B cell (primary cell): Measurements from ENCODE around the gene JMJD1C. TPM values are rescaled to one million over a fixed set of nuclear protein-coding genes. Genes with fewer than 3 reads are reported as not detected.

ENCODE experiments used
- ATAC-seq: fragments of 200-7000 bp; cut with Tn5 transposase; one replicate; pipeline ENCODE4 v1.10.0; 2021; ENCODE audit warnings: low read depth, mild to moderate bottlenecking, moderate number of reproducible peaks, moderate library complexity
- CTCF ChIA-PET: fragments of 350-600 bp; sonication (Branson Sonifier 250); formaldehyde crosslinking; loops from one replicate; lab custom pipeline; 2021; ENCODE audit warnings: antibody characterized with exemption, inconsistent platforms; lab: Charles Lee
- POLR2A ChIA-PET: fragments of 350-600 bp; sonication (Branson Sonifier 250); formaldehyde crosslinking; loops from one replicate; lab custom pipeline; 2021; ENCODE audit warnings: antibody characterized with exemption; lab: Charles Lee
- DNase-seq: peaks from one replicate; pipeline ENCODE4 v3.0.0; 2013
- H2AFZ ChIP-seq: 2 replicates; pipeline ENCODE4 v1.6.1; 2012; ENCODE audit warnings: mild to moderate bottlenecking, low read depth, low read length; ENCODE audit not compliant: insufficient read depth, poor library complexity, severe bottlenecking
- H3K27ac ChIP-seq, 2 donors: 1 replicate in 1 of 2; 2 replicates in 1 of 2; pipeline ENCODE4 v1.5.1; 2012 to 2013; ENCODE audit warnings: low read length in 2 of 2, mild to moderate bottlenecking in 2 of 2, moderate library complexity in 1 of 2
- H3K27me3 ChIP-seq, 4 experiments: fragments of 200-600 bp in 1 of 4; sonication (generic) in 1 of 4; replicated peaks in 1 of 4; 1 replicate in 2 of 4; 2 replicates in 2 of 4; pipeline versions ENCODE4 v1.6.1 to v1.7.0; 2013 to 2016; ENCODE audit warnings: low read length in 3 of 4, mild to moderate bottlenecking in 2 of 4, mixed read lengths in 1 of 4, moderate library complexity in 1 of 4; ENCODE audit not compliant: insufficient read depth in 4 of 4, control insufficient read depth in 3 of 4; ENCODE audit errors: control extremely low read depth in 1 of 4
- H3K36me3 ChIP-seq, 2 experiments: replicated peaks in 1 of 2; 1 replicate in 1 of 2; 2 replicates in 1 of 2; pipeline versions ENCODE4 v1.6.1 to v1.7.1; 2013; ENCODE audit warnings: low read length in 1 of 2; ENCODE audit not compliant: insufficient read depth in 2 of 2, control insufficient read depth in 1 of 2; ENCODE audit errors: control extremely low read depth in 1 of 2, extremely low read depth in 1 of 2
- H3K4me1 ChIP-seq, 2 donors: fragments of 200-600 bp in 1 of 2; sonication (generic) in 1 of 2; 1 replicate in 1 of 2; 2 replicates in 1 of 2; pipeline versions ENCODE4 v1.5.1 to v1.6.1; 2013 to 2017; ENCODE audit warnings: low read length in 2 of 2; ENCODE audit not compliant: control insufficient read depth in 2 of 2, insufficient read depth in 2 of 2
- H3K4me2 ChIP-seq: replicated peaks from 2 replicates; pipeline ENCODE3; 2012; ENCODE audit warnings: mild to moderate bottlenecking, low read depth, low read length; ENCODE audit not compliant: poor library complexity, severe bottlenecking
- H3K4me3 ChIP-seq, 5 experiments: fragments of 200-600 bp in 1 of 5; sonication (generic) in 1 of 5; 1 replicate in 3 of 5; 2 replicates in 2 of 5; pipeline versions ENCODE4 v1.5.1 to v1.7.0; 2011 to 2016; ENCODE audit warnings: low read length in 4 of 5, mild to moderate bottlenecking in 4 of 5, low read depth in 2 of 5, control low read depth in 1 of 5, moderate library complexity in 1 of 5; ENCODE audit not compliant: insufficient read depth in 1 of 5; ENCODE audit errors: control extremely low read depth in 1 of 5, extremely low read depth in 1 of 5
- H3K79me2 ChIP-seq: fragments of 200-600 bp; sonication (generic); one replicate; pipeline ENCODE4 v1.6.0; 2016; ENCODE audit warnings: low read length; ENCODE audit not compliant: control insufficient read depth, insufficient read depth
- H3K9ac ChIP-seq: fragments of 200-600 bp; sonication (generic); 2 replicates; pipeline ENCODE4 v1.6.1; 2017; ENCODE audit warnings: mild to moderate bottlenecking, low read length, moderate library complexity
- H3K9me3 ChIP-seq, 3 donors: one replicate each; pipeline versions ENCODE4 v1.6.1 to v1.7.1; 2013; ENCODE audit warnings: low read length in 2 of 3; ENCODE audit not compliant: control insufficient read depth in 2 of 3, insufficient read depth in 1 of 3; ENCODE audit errors: control extremely low read depth in 1 of 3
- H4K20me1 ChIP-seq: 2 replicates; pipeline ENCODE4 v1.6.0; 2012; ENCODE audit warnings: mild to moderate bottlenecking, low read length; ENCODE audit not compliant: insufficient read depth, control insufficient read depth, poor library complexity, severe bottlenecking
- H3K27ac Mint-ChIP-seq: one replicate; pipeline ENCODE4 v1.8.0; 2021; ENCODE audit warnings: mixed read lengths
- H3K27me3 Mint-ChIP-seq: one replicate; pipeline ENCODE4 v1.8.0; 2021; ENCODE audit warnings: mixed read lengths
- H3K4me1 Mint-ChIP-seq: one replicate; pipeline ENCODE4 v1.8.0; 2021; ENCODE audit warnings: mixed read lengths
- H3K4me3 Mint-ChIP-seq: one replicate; pipeline ENCODE4 v1.8.0; 2021; ENCODE audit warnings: mixed read lengths
- H3K9me3 Mint-ChIP-seq: one replicate; pipeline ENCODE4 v1.8.0; 2022; ENCODE audit warnings: mixed read lengths; ENCODE audit not compliant: insufficient read depth
- EZH2 ChIP-seq: IDR thresholded peaks from 2 replicates; pipeline ENCODE4 v1.6.1; 2012; ENCODE audit warnings: borderline replicate concordance, low read depth, mild to moderate bottlenecking, moderate library complexity, low read length; ENCODE audit not compliant: insufficient read depth, poor library complexity, severe bottlenecking
- WGBS: methylation state at CpG from one replicate; pipeline ENCODE4 v1.1.5; 2013; ENCODE audit warnings: missing lambda C conversion rate; ENCODE audit not compliant: insufficient coverage; 5-methylcytosine and 5-hydroxymethylcytosine counted together
- intact Hi-C: fragments of 100-400 bp; cut with micrococcal nuclease; formaldehyde crosslinking; loops from one replicate; pipeline ENCODE4 v1.10.0; 2022
- polyA plus RNA-seq: library from polyadenylated mRNA; depleted of rRNA; stranded (reverse); fragments of >200 nt; gene quantifications from 2 replicates; pipeline ENCODE4 v1.2.3, GENCODE V29; 2012
- total RNA-seq, 2 donors: library from RNA; stranded (reverse); fragments of 120-200 nt in 1 of 2; gene quantifications; 1 replicate in 1 of 2; 2 replicates in 1 of 2; pipeline versions ENCODE4 v1.2.3 to v1.2.4, GENCODE V29; 2013 to 2022
- TF ChIP-seq, protein P1 (sequence below): fragments of 200-600 bp; IDR thresholded peaks from one replicate; pipeline ENCODE4 v1.8.0; 2022; ENCODE audit warnings: antibody characterized with exemption, mild to moderate bottlenecking

The JMJD1C gene
- total and polyA plus RNA-seq, 2 donors (not counting 1 experiment from before 2014, with no cell fraction given) = 81.8 to 235 TPM

DNA sequence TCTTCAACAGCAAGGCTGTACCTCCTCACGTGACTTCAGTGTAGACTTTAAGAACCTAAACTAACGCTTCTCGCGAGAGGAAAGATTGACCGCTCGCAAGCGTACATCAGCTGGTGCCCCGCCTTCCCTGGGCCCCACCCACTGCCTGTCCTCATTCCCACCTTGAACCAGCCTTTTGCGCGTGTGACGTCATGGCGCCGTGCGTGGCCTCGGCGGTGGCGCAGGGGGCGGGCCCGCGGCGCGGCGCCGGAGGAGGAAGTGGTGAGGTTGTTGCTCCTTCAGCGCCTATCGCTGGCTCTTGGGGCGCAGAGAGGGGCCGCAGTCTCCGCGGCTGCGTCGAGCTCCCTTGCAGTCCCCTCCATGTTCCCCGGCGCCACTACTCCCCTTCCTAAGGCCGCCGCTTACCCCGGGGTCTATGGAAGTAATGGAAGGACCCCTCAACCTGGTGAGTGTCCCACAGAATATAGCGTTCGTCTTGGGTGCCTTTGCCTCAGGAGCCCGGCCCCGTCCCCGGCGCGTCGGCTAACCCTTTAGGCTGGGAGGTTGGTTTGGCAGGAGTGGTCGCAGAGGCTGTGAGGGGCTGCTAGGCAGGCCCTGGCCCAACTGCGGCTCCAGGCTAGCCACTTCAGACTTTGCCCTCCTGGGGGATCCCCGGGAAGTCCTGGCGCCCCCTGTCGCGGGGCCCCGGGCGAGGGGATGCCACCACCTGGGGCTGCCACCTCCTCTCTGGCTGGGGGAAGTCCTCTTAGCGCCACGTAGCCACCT, 332.5 kb downstream of the JMJD1C start, which contains the start of gene NRBF2:
NRBF2 (plus strand) TSS at position 273 of the 765 bp plus-strand sequence; CDS start at position 416, 143 bp downstream.
- TF ChIP-seq, protein P1, sequence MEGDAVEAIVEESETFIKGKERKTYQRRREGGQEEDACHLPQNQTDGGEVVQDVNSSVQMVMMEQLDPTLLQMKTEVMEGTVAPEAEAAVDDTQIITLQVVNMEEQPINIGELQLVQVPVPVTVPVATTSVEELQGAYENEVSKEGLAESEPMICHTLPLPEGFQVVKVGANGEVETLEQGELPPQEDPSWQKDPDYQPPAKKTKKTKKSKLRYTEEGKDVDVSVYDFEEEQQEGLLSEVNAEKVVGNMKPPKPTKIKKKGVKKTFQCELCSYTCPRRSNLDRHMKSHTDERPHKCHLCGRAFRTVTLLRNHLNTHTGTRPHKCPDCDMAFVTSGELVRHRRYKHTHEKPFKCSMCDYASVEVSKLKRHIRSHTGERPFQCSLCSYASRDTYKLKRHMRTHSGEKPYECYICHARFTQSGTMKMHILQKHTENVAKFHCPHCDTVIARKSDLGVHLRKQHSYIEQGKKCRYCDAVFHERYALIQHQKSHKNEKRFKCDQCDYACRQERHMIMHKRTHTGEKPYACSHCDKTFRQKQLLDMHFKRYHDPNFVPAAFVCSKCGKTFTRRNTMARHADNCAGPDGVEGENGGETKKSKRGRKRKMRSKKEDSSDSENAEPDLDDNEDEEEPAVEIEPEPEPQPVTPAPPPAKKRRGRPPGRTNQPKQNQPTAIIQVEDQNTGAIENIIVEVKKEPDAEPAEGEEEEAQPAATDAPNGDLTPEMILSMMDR = peak; percentile 39
- no peak for TF ChIP-seq EZH2
- Mint-ChIP-seq H3K4me3 (peak within 1 kb of the TSS; percentile 93), H3K27ac (peak within 1 kb of the TSS; percentile 97), H3K27me3 (peaks cover 3% of the 10 kb centered on the region), H3K4me1 (peaks cover 43% of the 10 kb centered on the region), H3K9me3 (no peaks in the 10 kb centered on the region)
- peak within 1 kb of the TSS; percentile 76 for H3K4me2 ChIP-seq
- peak within 1 kb of the TSS; percentile 99 for H3K9ac ChIP-seq
- ATAC-seq (peak; percentile 86), DNase-seq (peak; percentile 99)
- WGBS = under 1% methylated on average over 54 of the region's 55 CpGs
- peaks cover 0 to 18% (median 4%) of the 10 kb centered on the region in 3 donors for H3K9me3 ChIP-seq
- intact Hi-C loops = loop anchor here (1.0 to 2.0 kb wide), 5 partner anchors 317 to 677 kb away; partner anchors contain the start of gene EGR2
- peak within 1 kb of the TSS; percentile 89 to 100 (median 95) for H3K4me3 ChIP-seq
- peaks cover 34% of the 10 kb centered on the region for H4K20me1 ChIP-seq
- H3K79me2 ChIP-seq = peaks cover 45% of the 10 kb centered on the region
- ChIA-PET POLR2A (interaction anchor here (1.2 kb wide), 1 partner anchor 317 kb away, joined by 4 read pairs; no protein-coding TSS in a partner anchor), CTCF (interaction anchor here (1.0 to 2.7 kb wide), 7 partner anchors 25 to 694 kb away, joined by 3 to 15 read pairs (median 5); no protein-coding TSS in a partner anchor)
- H2AFZ ChIP-seq = peak within 1 kb of the TSS; percentile 83
- H3K27ac ChIP-seq = peak within 1 kb of the TSS; percentile 99
- peaks cover 26 to 36% of the 10 kb centered on the region in 2 donors for H3K4me1 ChIP-seq
- peaks cover 0 to 2% (median 0%) of the 10 kb centered on the region in 4 experiments for H3K27me3 ChIP-seq
- peaks cover 0 to 4% of the 10 kb centered on the region in 2 experiments for H3K36me3 ChIP-seq
